GM12878 (cell line): ENCODE results near the gene ATP4A. TPM values are rescaled to one million over a fixed set of nuclear protein-coding genes. Genes with fewer than 3 reads are reported as not detected.

Experiments used
- ATAC-seq: fragments of 200-7000 bp; cut with Tn5 transposase; 3 replicates; pipeline ENCODE4 v1.9.1; 2020; ENCODE audit warnings: mild to moderate bottlenecking, moderate library complexity
- BruUV-seq: library from RNA; stranded (reverse); fragments of 400-500 nt; replicated peaks from 2 replicates; lab custom pipeline; 2021; lab: Mats Ljungman, UMichigan
- CTCF ChIA-PET: fragments of 300-600 bp; sonication (Branson Sonifier 250); formaldehyde crosslinking; extraction: SDS; loops from one replicate; lab custom pipeline; 2021; ENCODE audit warnings: inconsistent platforms; lab: Yijun Ruan, JAX
- POLR2A ChIA-PET: fragments of 350-600 bp; formaldehyde crosslinking; extraction: SDS; loops from one replicate; lab custom pipeline; 2021; ENCODE audit warnings: inconsistent platforms; lab: Charles Lee
- RAD21 ChIA-PET: fragments of 300-600 bp; sonication (Branson Sonifier 250); formaldehyde crosslinking; loops from one replicate; lab custom pipeline; 2023; ENCODE audit warnings: antibody characterized with exemption; ENCODE audit not compliant: unreplicated experiment; lab: Charles Lee
- SMC1A ChIA-PET: fragments of 300-600 bp; sonication (Branson Sonifier 250); formaldehyde crosslinking; loops from one replicate; lab custom pipeline; 2023; ENCODE audit not compliant: unreplicated experiment, uncharacterized antibody; lab: Charles Lee
- DNase-seq: peaks from one replicate; pipeline ENCODE4 v3.0.0-alpha.2; 2011; ENCODE audit warnings: low read depth, low spot score
- FAIRE-seq: peaks from 3 replicates; lab custom pipeline; 2011; peaks lifted over from hg19 to GRCh38; lab: Jason Lieb, UNC
- H2AFZ ChIP-seq: 2 replicates; pipeline ENCODE4 v1.6.0; 2011; ENCODE audit warnings: low read depth, low read length, control low read depth; ENCODE audit not compliant: control insufficient read depth
- H3K27ac ChIP-seq: 2 replicates; pipeline ENCODE4 v1.5.1; 2011; ENCODE audit warnings: control low read depth; ENCODE audit not compliant: control insufficient read depth, insufficient read depth
- H3K27me3 ChIP-seq, 2 experiments: replicated peaks in 1 of 2; 2 replicates each; pipeline versions ENCODE4 v1.6.0 to v1.6.1; 2011; ENCODE audit warnings: low read length in 1 of 2; ENCODE audit not compliant: control insufficient read depth in 2 of 2, insufficient read depth in 2 of 2
- H3K36me3 ChIP-seq, 2 experiments: 2 replicates each; pipeline ENCODE4 v1.5.1; 2011; ENCODE audit warnings: low read length in 1 of 2; ENCODE audit not compliant: control insufficient read depth in 2 of 2, insufficient read depth in 2 of 2
- H3K4me1 ChIP-seq: 2 replicates; pipeline ENCODE4 v1.6.1; 2011; ENCODE audit warnings: mild to moderate bottlenecking, low read length, moderate library complexity, mixed read lengths; ENCODE audit not compliant: control insufficient read depth, insufficient read depth
- H3K4me2 ChIP-seq: 2 replicates; pipeline ENCODE4 v1.6.0; 2011; ENCODE audit warnings: control low read depth; ENCODE audit not compliant: control insufficient read depth, insufficient read depth
- H3K4me3 ChIP-seq: fragments of 200-600 bp; sonication (generic); 2 replicates; pipeline ENCODE4 v1.5.1; 2016
- H3K79me2 ChIP-seq: 2 replicates; pipeline ENCODE4 v1.6.0; 2011; ENCODE audit warnings: low read length; ENCODE audit not compliant: control insufficient read depth, insufficient read depth
- H3K9ac ChIP-seq: 2 replicates; pipeline ENCODE4 v1.8.0; 2011; ENCODE audit warnings: low read length, control low read depth, mixed read lengths; ENCODE audit not compliant: control insufficient read depth, insufficient read depth
- H3K9me3 ChIP-seq: replicated peaks from 3 replicates; pipeline ENCODE4 v1.5.1; 2011; ENCODE audit warnings: mild to moderate bottlenecking, low read length; ENCODE audit not compliant: control insufficient read depth, insufficient read depth
- H4K20me1 ChIP-seq: 2 replicates; pipeline ENCODE4 v1.6.0; 2011; ENCODE audit not compliant: control insufficient read depth, insufficient read depth
- CBX3 ChIP-seq: fragments of 200-600 bp; sonication (generic); IDR thresholded peaks from 2 replicates; pipeline ENCODE4 v1.6.1; 2016; ENCODE audit warnings: low read depth, borderline replicate concordance
- CTCF ChIP-seq, 3 experiments: IDR thresholded peaks in 2 of 3; conservative IDR thresholded peaks in 1 of 3; 2 replicates each; pipeline ENCODE4 v1.5.1; 2011; ENCODE audit warnings: low read depth in 3 of 3, low read length in 3 of 3, mild to moderate bottlenecking in 3 of 3, control low read depth in 2 of 3, moderate library complexity in 2 of 3, inconsistent platforms in 1 of 3, mixed read lengths in 1 of 3; ENCODE audit not compliant: control insufficient read depth in 2 of 3, insufficient read depth in 1 of 3; ENCODE audit errors: extremely low read depth in 1 of 3
- EGR1 ChIP-seq, 2 experiments: IDR thresholded peaks; 1 replicate in 1 of 2; 2 replicates in 1 of 2; pipeline ENCODE4 v1.6.1; 2011 to 2012; ENCODE audit warnings: low read depth in 2 of 2, low read length in 2 of 2, borderline replicate concordance in 1 of 2, mild to moderate bottlenecking in 1 of 2, moderate library complexity in 1 of 2
- FOS ChIP-seq: IDR thresholded peaks from 3 replicates; pipeline ENCODE4 v1.6.1; 2011; ENCODE audit warnings: borderline replicate concordance; ENCODE audit not compliant: insufficient read length; ENCODE audit errors: extremely low read depth
- IKZF2 ChIP-seq, 2 experiments: fragments of 450-650 bp; IDR thresholded peaks; 2 replicates each; pipeline ENCODE4 v1.6.1; 2017; ENCODE audit warnings: mild to moderate bottlenecking in 2 of 2, moderate library complexity in 2 of 2
- MTA2 ChIP-seq: fragments of 450-650 bp; IDR thresholded peaks from 2 replicates; pipeline ENCODE4 v1.6.1; 2016; ENCODE audit warnings: low read depth, mild to moderate bottlenecking, moderate library complexity
- PKNOX1 ChIP-seq: fragments of 450-650 bp; IDR thresholded peaks from 2 replicates; pipeline ENCODE4 v1.6.1; 2016; ENCODE audit warnings: mild to moderate bottlenecking
- SKIL ChIP-seq: fragments of 450-650 bp; IDR thresholded peaks from 2 replicates; pipeline ENCODE4 v1.6.1; 2017; ENCODE audit warnings: mild to moderate bottlenecking, low read depth, inconsistent platforms; ENCODE audit not compliant: poor library complexity, severe bottlenecking
- SMAD5 ChIP-seq: IDR thresholded peaks from 2 replicates; pipeline ENCODE4 v1.6.1; 2016; ENCODE audit warnings: antibody characterized with exemption, low read depth
- WGBS: methylation state at CpG from one replicate; pipeline ENCODE4 v1.1.6; 2016; ENCODE audit warnings: low lambda C conversion rate; ENCODE audit not compliant: insufficient replicate concordance, insufficient coverage; ENCODE audit errors: missing lambda C conversion rate; 5-methylcytosine and 5-hydroxymethylcytosine counted together
- in situ Hi-C: fragments of 300-500 bp; cut with MboI; formaldehyde crosslinking; loops from 9 replicates; pipeline ENCODE4 v1.14.3; 2018; ENCODE audit warnings: mixed read lengths
- intact Hi-C: fragments of 100-400 bp; cut with micrococcal nuclease; formaldehyde crosslinking; loops from one replicate; pipeline ENCODE4 v1.14.2; 2022; ENCODE audit not compliant: unreplicated experiment
- polyA plus RNA-seq, 11 experiments: library from polyadenylated mRNA; depleted of rRNA in 4 of 11; unstranded in 6 of 11; stranded (reverse) in 5 of 11; fragments of >200 nt; fragmentation: Nextera tagmentation in 4 of 11; fragmentation: Illumina TruSeq in 1 of 11; extraction: Ambion mirVana in 4 of 11; extraction: Trizol in 1 of 11; gene quantifications; 1 replicate in 1 of 11; 2 replicates in 10 of 11; pipeline versions ENCODE4 v1.2.1 to v1.2.3, GENCODE V29; 2011 to 2016; ENCODE audit warnings: inconsistent platforms in 2 of 11, missing spikeins in 2 of 11, low read depth in 1 of 11
- total RNA-seq, 4 experiments: library from RNA; depleted of rRNA in 3 of 4; stranded (reverse); fragments of >200 nt in 3 of 4; fragmentation: Illumina TruSeq in 1 of 4; extraction: Trizol in 1 of 4; gene quantifications; 2 replicates each; pipeline versions ENCODE4 v1.2.1 to v1.2.3, GENCODE V29; 2013 to 2021

The ATP4A gene
- total and polyA plus RNA-seq, 10 of the 15 experiments (the other 5 are each of a cell fraction or from before 2014, with no cell fraction given) = 0.03 to 1.5 (median 0.11) TPM; not detected in 3

GRCh38 chr19:35513628-35514281, 49.7 kb downstream of the ATP4A start, which contains the start of gene DMKN:
DMKN (minus strand) TSS chr19:35513649; CDS start chr19:35513475, 174 bp downstream.
- CTCF ChIA-PET = interaction anchor here (1.1 to 3.6 kb wide), 2 partner anchors 34 to 78 kb away, joined by 3 to 19 read pairs; no protein-coding TSS in a partner anchor
- BruUV-seq = no TSS peak

More at GRCh38 chr19:35513628-35514281, 49.7 kb downstream of the ATP4A start, which contains the start of gene DMKN:
- ATAC-seq (no peak), DNase-seq (no peak), FAIRE-seq (no peak)
- TF ChIP-seq PKNOX1 (peak; percentile 39; the same call in 1 of the 2 replicates), SMAD5 (no peak), SKIL (no peak), FOS (no peak), CBX3 (no peak), IKZF2 (IDR thresholded peaks at IDR 0.05) (0 out of 4 replicates have a peak, but pooled peaks of 1 of the 2 experiments have one; percentile 18), CTCF (IDR thresholded peaks at IDR 0.05 in 2 of 3, conservative IDR thresholded peaks at IDR 0.05 in 1 of 3; ENCODE audit: control insufficient read depth in 2 of 3, extremely low read depth in 1 of 3, insufficient read depth in 1 of 3, low read depth in 3 of 3, low read length in 3 of 3) (peak in 1 of 3 experiments; percentile 14; a peak in 1 of 6 replicates), MTA2 (no peak), EGR1 (IDR thresholded peaks at IDR 0.05; ENCODE audit: borderline replicate concordance in 1 of 2, low read depth in 2 of 2, low read length in 2 of 2) (no peak)
- ChIA-PET POLR2A (no interaction called here), RAD21 (no interaction called here), SMC1A (no interaction called here)
- Histone ChIP-seq H3K27ac (no peak within 1 kb of the TSS), H3K79me2 (no peaks in the 10 kb centered on the region), H3K27me3 (no peaks in the 10 kb centered on the region; a peak in 1 of 4 replicates), H3K9ac (no peak within 1 kb of the TSS), H2AFZ (no peak within 1 kb of the TSS), H3K4me1 (peaks cover 3% of the 10 kb centered on the region; the same call in 1 of the 2 replicates), H4K20me1 (no peaks in the 10 kb centered on the region), H3K4me2 (no peak within 1 kb of the TSS), H3K4me3 (no peak within 1 kb of the TSS), H3K9me3 (no peaks in the 10 kb centered on the region), H3K36me3 (no peaks in the 10 kb centered on the region)
- in situ Hi-C loops = no loop called here
- WGBS = 23% methylated on average over 15 of the region's 15 CpGs
- intact Hi-C loops = no loop called here
